ENCODE measurements around the gene CCDC12. TPM values are rescaled to one million over a fixed set of nuclear protein-coding genes. Genes with fewer than 3 reads are reported as not detected.
A peak's percentile ranks its signal among the peaks of the same experiment; 100 is the strongest.

The CCDC12 gene
- total RNA-seq, 4 donors from 2014 or later: 4.1 to 92.0 (median 41.2) TPM

- no peak for DNase-seq
- Histone ChIP-seq H3K27ac (no peak overlapping the region), H3K27me3 (no peaks in the 10 kb centered on the region), H3K4me3 (no peak overlapping the region), H3K4me1 (no peaks in the 10 kb centered on the region), H3K9me3 (no peaks in the 10 kb centered on the region), H3K36me3 (no peaks in the 10 kb centered on the region)
- intact Hi-C loops (cut with DNase I; ENCODE audit: low total_unique reads): no loop called here
- TF ChIP-seq CTCF (IDR thresholded peaks at IDR 0.05) (no peak), POLR2A (IDR thresholded peaks at IDR 0.05) (no peak)
These were observed 22.4 kb upstream of the CCDC12 start for GRCh38 chr3:46998852-46999515.

- TF ChIP-seq POLR2A (IDR thresholded peaks at IDR 0.05) (no peak), CTCF (IDR thresholded peaks at IDR 0.05) (peak; percentile 60 to 82 (median 72))
- Histone ChIP-seq H3K36me3 (no peaks in the 10 kb centered on the region), H3K27me3 (no peaks in the 10 kb centered on the region), H3K27ac (no peak overlapping the region), H3K4me3 (no peak overlapping the region), H3K9me3 (no peaks in the 10 kb centered on the region), H3K4me1 (no peaks in the 10 kb centered on the region)
- DNase-seq: peak in 1 of 2 donors; percentile 51
- intact Hi-C loops (cut with DNase I; ENCODE audit: low total_unique reads): no loop called here
These were observed 21.7 kb upstream of the CCDC12 start for GRCh38 chr3:46998121-46998851.

GRCh38 chr3:46997453-46998091, 21.0 kb upstream of the CCDC12 start:
- Histone ChIP-seq H3K27me3 (no peaks in the 10 kb centered on the region), H3K4me1 (no peaks in the 10 kb centered on the region), H3K36me3 (no peaks in the 10 kb centered on the region), H3K9me3 (no peaks in the 10 kb centered on the region), H3K4me3 (no peak overlapping the region), H3K27ac (no peak overlapping the region)
- intact Hi-C loops (cut with DNase I; ENCODE audit: low total_unique reads): no loop called here
- no peak for DNase-seq
- TF ChIP-seq POLR2A (IDR thresholded peaks at IDR 0.05) (no peak), CTCF (IDR thresholded peaks at IDR 0.05) (no peak)

- H3K27ac ChIP-seq: no peak overlapping the region
- no peaks in the 10 kb centered on the region for H3K9me3 ChIP-seq
- no peaks in the 10 kb centered on the region for H3K27me3 ChIP-seq
- TF ChIP-seq POLR2A (IDR thresholded peaks at IDR 0.05): no peak
- TF ChIP-seq CTCF (IDR thresholded peaks at IDR 0.05): no peak
- no peak overlapping the region for H3K4me3 ChIP-seq
- no peaks in the 10 kb centered on the region for H3K4me1 ChIP-seq
- no peaks in the 10 kb centered on the region for H3K36me3 ChIP-seq
- intact Hi-C loops (cut with DNase I; ENCODE audit: low total_unique reads): no loop called here
- DNase-seq: no peak
These were observed 20.3 kb upstream of the CCDC12 start for GRCh38 chr3:46996689-46997452.

Measured in uterus (tissue), 4 donors.